Left renal cortex interstitium (tissue), 4 donors: ENCODE data around the gene CDCA3. TPM values are rescaled to one million over a fixed set of nuclear protein-coding genes. Genes with fewer than 3 reads are reported as not detected.

Experiments
- polyA plus RNA-seq, 4 donors: library from polyadenylated mRNA; unstranded; fragments of 120-200 nt; gene quantifications; one replicate each; pipeline ENCODE4 v1.2.1, GENCODE V29; 2013; ENCODE audit not compliant: insufficient read length in 4 of 4

Gene CDCA3
- polyA plus RNA-seq, 4 donors = 20.2 to 32.7 (median 26.4) TPM

Other genes with a start within 250 kb of the CDCA3 start
- 100 to 1,000 TPM; 269 to 322 (median 294) TPM for gene CHD4, start 243.9 kb downstream of the CDCA3 start, polyA plus RNA-seq
- 1 to 10 TPM; 1.1 to 1.6 (median 1.4) TPM for gene LPAR5, start 215.3 kb downstream of the CDCA3 start, polyA plus RNA-seq
- 1 to 10 TPM; 2.4 to 6.6 (median 5.0) TPM for gene ACRBP, start 203.9 kb downstream of the CDCA3 start, polyA plus RNA-seq
- gene ING4, start 188.2 kb downstream of the CDCA3 start, polyA plus RNA-seq = 100 to 1,000 TPM; 112 to 133 (median 122) TPM
- 100 to 1,000 TPM in 2 of 4 donors, 10 to 100 TPM in 2; 68.1 to 109 (median 90.5) TPM for gene ZNF384, start 161.9 kb downstream of the CDCA3 start, polyA plus RNA-seq
- 10 to 100 TPM in 3 of 4 donors, 1 to 10 TPM in 1; 8.1 to 16.8 (median 13.5) TPM for gene PIANP, start 150.5 kb downstream of the CDCA3 start, polyA plus RNA-seq
- gene COPS7A, start 127.2 kb downstream of the CDCA3 start, polyA plus RNA-seq = 10 to 100 TPM; 64.0 to 69.6 (median 68.9) TPM
- gene MLF2, start 98.1 kb downstream of the CDCA3 start, polyA plus RNA-seq = 100 to 1,000 TPM; 189 to 246 (median 222) TPM
- gene PTMS, start 84.9 kb downstream of the CDCA3 start, polyA plus RNA-seq = 100 to 1,000 TPM; 529 to 841 (median 623) TPM
- 1 to 10 TPM; 1.1 to 2.6 (median 1.5) TPM for gene LAG3, start 78.8 kb downstream of the CDCA3 start, polyA plus RNA-seq
- 10 to 100 TPM; 28.6 to 39.0 (median 29.5) TPM for gene CD4, start 61.8 kb downstream of the CDCA3 start, polyA plus RNA-seq
- 10 to 100 TPM; 18.9 to 37.7 (median 35.7) TPM for gene GPR162, start 29.5 kb downstream of the CDCA3 start, polyA plus RNA-seq
- 10 to 100 TPM; 23.3 to 37.5 (median 35.6) TPM for gene P3H3, start 22.9 kb downstream of the CDCA3 start, polyA plus RNA-seq
- 10 to 100 TPM in 2 of 4 donors, 1 to 10 TPM in 2; 3.1 to 12.0 (median 7.9) TPM for gene GNB3, start 10.4 kb downstream of the CDCA3 start, polyA plus RNA-seq
- gene USP5, start 864 bp upstream of the CDCA3 start, polyA plus RNA-seq = 10 to 100 TPM; 58.3 to 73.3 (median 62.3) TPM
- 100 to 1,000 TPM; 518 to 618 (median 580) TPM for gene TPI1, start 16.2 kb upstream of the CDCA3 start, polyA plus RNA-seq
- 10 to 100 TPM in 3 of 4 donors, 1 to 10 TPM in 1; 7.8 to 19.8 (median 13.5) TPM for gene SPSB2, start 22.0 kb upstream of the CDCA3 start, polyA plus RNA-seq
- 10 to 100 TPM; 16.5 to 24.5 (median 18.9) TPM for gene LRRC23, start 53.5 kb upstream of the CDCA3 start, polyA plus RNA-seq
- 10 to 100 TPM in 3 of 4 donors, 1 to 10 TPM in 1; 9.5 to 19.4 (median 14.6) TPM for gene ENO2, start 63.3 kb upstream of the CDCA3 start, polyA plus RNA-seq
- 100 to 1,000 TPM in 3 of 4 donors, 10 to 100 TPM in 1; 85.5 to 189 (median 127) TPM for gene ATN1, start 76.7 kb upstream of the CDCA3 start, polyA plus RNA-seq
- gene RNU7-1, start 92.5 kb upstream of the CDCA3 start, polyA plus RNA-seq = 1 to 10 TPM in 1 of 4 donors, not detected in 3; 3.6 TPM
- gene C12orf57, start 92.7 kb upstream of the CDCA3 start, polyA plus RNA-seq = 100 to 1,000 TPM; 141 to 235 (median 165) TPM
- gene PTPN6, start 100.1 kb upstream of the CDCA3 start, polyA plus RNA-seq = 10 to 100 TPM; 19.2 to 27.5 (median 24.5) TPM
- 100 to 1,000 TPM; 247 to 313 (median 277) TPM for gene PHB2, start 119.4 kb upstream of the CDCA3 start, polyA plus RNA-seq
- gene EMG1, start 119.6 kb upstream of the CDCA3 start, polyA plus RNA-seq = 10 to 100 TPM; 42.6 to 49.5 (median 48.1) TPM
- gene LPCAT3, start 167.2 kb upstream of the CDCA3 start, polyA plus RNA-seq = 10 to 100 TPM; 49.7 to 65.7 (median 64.2) TPM
- gene C1S, start 209.4 kb upstream of the CDCA3 start, polyA plus RNA-seq = 10 to 100 TPM; 51.9 to 71.0 (median 56.4) TPM
- gene C1R, start 241.2 kb upstream of the CDCA3 start, polyA plus RNA-seq = 10 to 100 TPM; 33.6 to 63.4 (median 45.5) TPM